ENCODE measurements around the gene CTR9. TPM values are rescaled to one million over a fixed set of nuclear protein-coding genes. Genes with fewer than 3 reads are reported as not detected.

CTR9 gene
- total RNA-seq, 4 donors from 2014 or later = 28.6 to 34.1 (median 30.5) TPM

- WGBS = 47% methylated on average over 2 of the region's 2 CpGs
- Histone ChIP-seq H3K4me1 (no peaks in the 10 kb centered on the region), H3K36me3 (no peaks in the 10 kb centered on the region), H3K9me3 (no peaks in the 10 kb centered on the region), H3K4me3 (no peak overlapping the region), H3K27me3 (no peaks in the 10 kb centered on the region), H3K27ac (no peak overlapping the region)
- no peak for DNase-seq (ENCODE audit: low spot score in 2 of 2)
- TF ChIP-seq EP300 (IDR thresholded peaks at IDR 0.05) (no peak), POLR2AphosphoS5 (IDR thresholded peaks at IDR 0.05) (no peak), POLR2A (IDR thresholded peaks at IDR 0.05) (no peak), CTCF (IDR thresholded peaks at IDR 0.05) (no peak)
Measured at GRCh38 chr11:10823152-10823579, 72.1 kb downstream of the CTR9 start.

- no peak for TF ChIP-seq EP300 (IDR thresholded peaks at IDR 0.05)
- no peak for TF ChIP-seq POLR2A (IDR thresholded peaks at IDR 0.05)
- TF ChIP-seq CTCF (IDR thresholded peaks at IDR 0.05) = no peak
- TF ChIP-seq POLR2AphosphoS5 (IDR thresholded peaks at IDR 0.05) = no peak
- no peak overlapping the region for H3K27ac ChIP-seq
- DNase-seq (ENCODE audit: low spot score in 2 of 2) = no peak
- H3K9me3 ChIP-seq = no peaks in the 10 kb centered on the region
- no peak overlapping the region for H3K4me3 ChIP-seq
- no peaks in the 10 kb centered on the region for H3K4me1 ChIP-seq
- no peaks in the 10 kb centered on the region for H3K36me3 ChIP-seq
- 79% methylated on average over 3 of the region's 3 CpGs for WGBS
- H3K27me3 ChIP-seq = no peaks in the 10 kb centered on the region
Measured at GRCh38 chr11:10824888-10825287, 73.8 kb downstream of the CTR9 start.

- TF ChIP-seq POLR2A (IDR thresholded peaks at IDR 0.05) (no peak), EP300 (IDR thresholded peaks at IDR 0.05) (no peak)
- H3K27me3 ChIP-seq = no peaks in the 10 kb centered on the region
- H3K4me3 ChIP-seq = no peak overlapping the region
- no peak for DNase-seq (ENCODE audit: low spot score in 2 of 2)
- no peaks in the 10 kb centered on the region for H3K36me3 ChIP-seq
- no peak overlapping the region for H3K27ac ChIP-seq
- no peaks in the 10 kb centered on the region for H3K4me1 ChIP-seq
- 96% methylated on average over 2 of the region's 2 CpGs for WGBS
- no peaks in the 10 kb centered on the region for H3K9me3 ChIP-seq
Measured at GRCh38 chr11:10828402-10828801, 77.4 kb downstream of the CTR9 start.

- TF ChIP-seq EP300 (IDR thresholded peaks at IDR 0.05) = no peak
- no peak for TF ChIP-seq POLR2AphosphoS5 (IDR thresholded peaks at IDR 0.05)
- no peak for TF ChIP-seq CTCF (IDR thresholded peaks at IDR 0.05)
- TF ChIP-seq POLR2A (IDR thresholded peaks at IDR 0.05) = no peak
- Histone ChIP-seq H3K27me3 (no peaks in the 10 kb centered on the region), H3K4me1 (no peaks in the 10 kb centered on the region), H3K27ac (no peak overlapping the region), H3K36me3 (no peaks in the 10 kb centered on the region), H3K9me3 (no peaks in the 10 kb centered on the region), H3K4me3 (no peak overlapping the region)
- 84% methylated on average over 4 of the region's 4 CpGs for WGBS
- DNase-seq (ENCODE audit: low spot score in 2 of 2) = no peak
Measured at GRCh38 chr11:10829139-10829538, 78.1 kb downstream of the CTR9 start.

Other genes starting within 250 kb of the CTR9 start
- gene RNF141, start 210.1 kb upstream of the CTR9 start, total RNA-seq = 10 to 100 TPM; 68.2 to 83.4 (median 73.7) TPM
- gene LYVE1, start 182.6 kb upstream of the CTR9 start, total RNA-seq = 10 to 100 TPM in 2 of 4 donors, 1 to 10 TPM in 2; 3.9 to 17.0 (median 11.1) TPM
- gene IRAG1, start 57.5 kb upstream of the CTR9 start, total RNA-seq = 1 to 10 TPM; 2.9 to 4.6 (median 4.2) TPM
- gene EIF4G2, start 57.7 kb downstream of the CTR9 start, total RNA-seq = 100 to 1,000 TPM; 439 to 593 (median 477) TPM
- gene ZBED5, start 106.8 kb downstream of the CTR9 start, total RNA-seq = 10 to 100 TPM; 26.6 to 63.2 (median 32.2) TPM

Measured in suprapubic skin (tissue), 4 donors.